HG02884 (cell line): Measurements from ENCODE around the gene FARP1.

Experiments
- ATAC-seq: cut with Tn5 transposase; IDR thresholded peaks from one replicate; pipeline ENCODE4 v1.9.1; 2021; ENCODE audit warnings: mild to moderate bottlenecking, moderate library complexity; ENCODE audit not compliant: unreplicated experiment

The FARP1 gene

GRCh38 chr13:98325724-98326123, 182.8 kb downstream of the FARP1 start:
- no peak for ATAC-seq

- ATAC-seq, result no peak
Measured at GRCh38 chr13:98326291-98326690, 183.4 kb downstream of the FARP1 start.

DNA sequence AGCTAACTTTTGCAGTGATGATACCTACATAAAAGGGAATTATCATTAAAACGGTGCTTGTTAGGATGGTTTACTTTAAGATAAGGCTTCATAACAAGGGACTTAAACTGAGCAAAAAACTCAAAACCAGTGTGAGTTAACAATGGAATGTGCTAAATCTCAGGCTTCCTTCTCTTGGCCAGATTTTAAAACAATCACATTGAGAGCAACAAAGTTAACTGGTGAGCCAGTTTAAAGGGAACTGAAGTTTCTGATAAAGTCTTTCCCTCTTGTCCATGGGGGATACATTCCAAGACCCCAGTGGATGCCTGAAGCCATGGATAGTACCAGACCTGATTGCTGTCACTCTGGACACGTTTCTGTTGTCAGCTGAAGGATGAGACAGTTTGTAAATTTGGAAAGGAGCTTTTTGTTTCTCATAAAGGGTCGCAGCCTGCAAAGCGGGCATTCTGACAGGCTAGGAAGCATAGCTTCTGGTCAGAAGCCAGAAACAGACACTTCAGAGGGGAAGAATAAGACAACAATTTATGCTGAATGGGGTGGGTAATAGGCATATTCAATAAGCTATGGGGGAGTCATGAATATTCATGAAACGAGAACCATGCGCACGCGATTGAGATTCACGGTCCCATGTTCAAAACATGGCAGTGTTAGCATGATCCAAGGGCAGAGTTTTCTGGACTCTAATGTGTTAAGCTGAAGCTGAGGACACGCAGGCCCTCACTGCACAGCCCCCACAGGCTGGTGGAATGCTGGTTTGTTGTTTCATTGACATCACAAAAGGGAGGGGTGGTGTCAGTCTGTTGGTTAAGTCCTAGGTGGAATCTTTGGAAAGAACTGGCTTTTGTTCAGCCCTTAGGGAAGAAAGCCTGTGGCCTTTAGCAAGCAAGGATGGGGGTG, 184.7 kb downstream of the FARP1 start:
- no peak for ATAC-seq

DNA sequence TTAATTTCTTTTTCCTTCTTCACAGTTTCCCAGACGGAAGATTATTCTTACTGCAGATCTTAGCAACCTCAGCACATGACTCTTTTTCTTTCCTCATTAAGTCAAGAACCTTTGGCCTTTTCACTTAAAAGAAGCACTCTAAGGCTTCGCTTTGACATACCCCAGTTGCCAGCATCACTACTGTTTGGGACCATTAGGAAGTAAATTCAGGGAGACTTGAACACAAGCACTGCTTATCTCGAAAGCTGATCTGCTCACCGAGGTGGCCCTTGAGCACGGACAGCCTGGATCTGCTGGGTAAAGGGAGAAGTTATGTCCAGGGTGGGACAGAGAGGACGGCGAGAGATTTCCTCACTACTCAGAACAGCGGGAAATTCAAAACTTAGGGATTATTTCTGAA, 185.6 kb downstream of the FARP1 start:
- no peak for ATAC-seq

GRCh38 chr13:98332222-98332621, 189.3 kb downstream of the FARP1 start:
- no peak for ATAC-seq

- no peak for ATAC-seq
Measured at GRCh38 chr13:98332691-98333090, 189.8 kb downstream of the FARP1 start.

GRCh38 chr13:98333486-98333885, 190.6 kb downstream of the FARP1 start:
- ATAC-seq, result no peak

DNA sequence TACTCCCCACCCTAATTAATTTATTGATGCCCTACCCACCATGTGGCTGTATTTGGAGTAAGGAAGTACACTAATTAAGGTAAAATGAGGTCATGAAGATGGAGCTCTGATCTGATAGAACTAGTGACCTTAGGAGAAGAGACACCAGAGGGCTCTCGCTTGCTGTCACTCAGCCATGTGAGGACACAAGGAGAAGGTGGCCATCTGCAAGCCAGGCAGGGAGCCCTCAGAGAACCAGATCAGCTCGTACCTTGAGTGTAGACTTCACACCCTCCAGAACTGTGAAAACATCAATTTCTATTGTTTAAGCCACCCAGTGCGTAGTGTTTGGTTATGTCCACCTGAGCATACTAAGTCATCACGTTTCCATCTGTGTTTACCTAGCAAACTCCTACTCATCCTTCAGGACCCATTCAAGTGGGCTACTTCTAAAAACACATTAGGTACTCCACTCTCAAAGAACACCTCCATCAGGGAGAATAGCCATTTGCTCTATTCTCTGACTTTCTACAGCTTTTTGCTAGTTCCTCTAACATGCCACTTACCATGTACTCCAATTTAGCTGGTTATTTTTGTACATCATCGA, 191.8 kb downstream of the FARP1 start:
- no peak for ATAC-seq

DNA sequence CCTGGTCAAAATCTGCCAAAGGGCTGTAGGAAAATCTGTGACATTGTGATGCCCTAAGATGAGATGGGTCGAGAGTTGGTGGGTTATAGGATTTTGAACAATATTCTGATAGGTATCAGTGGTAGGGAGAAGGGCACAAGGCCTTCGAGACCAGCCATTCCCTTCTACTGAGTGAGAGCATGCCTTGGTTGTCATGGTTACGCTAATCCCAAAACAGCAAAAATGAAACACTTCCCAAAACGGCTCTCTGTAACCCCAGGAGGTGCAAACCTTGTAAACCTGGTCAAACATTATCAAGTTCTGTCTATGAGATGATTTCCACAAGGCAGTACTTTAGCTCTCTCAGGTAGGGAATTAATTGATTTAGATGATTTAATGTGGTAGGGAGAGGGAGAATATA, 192.8 kb downstream of the FARP1 start:
- ATAC-seq, result no peak

DNA sequence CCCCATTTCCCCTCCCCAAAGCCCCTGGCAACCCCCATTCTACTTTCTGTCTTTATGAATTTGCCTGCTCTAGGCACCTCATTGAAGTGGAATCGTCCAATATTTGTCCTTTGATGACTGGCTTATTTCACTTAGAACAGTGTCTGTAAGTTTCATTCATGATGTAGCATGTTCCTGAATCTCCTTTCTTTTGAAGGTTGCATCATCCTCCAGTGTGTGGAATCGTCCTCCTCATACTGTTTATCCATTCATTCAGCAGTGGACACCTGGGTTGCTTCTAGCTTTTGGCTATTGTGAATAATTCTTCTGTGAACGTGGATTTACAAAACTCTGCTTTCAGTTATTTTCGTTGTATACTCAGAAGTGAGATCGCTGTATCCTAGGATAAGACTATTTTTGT, 195.4 kb downstream of the FARP1 start:
- no peak for ATAC-seq

DNA sequence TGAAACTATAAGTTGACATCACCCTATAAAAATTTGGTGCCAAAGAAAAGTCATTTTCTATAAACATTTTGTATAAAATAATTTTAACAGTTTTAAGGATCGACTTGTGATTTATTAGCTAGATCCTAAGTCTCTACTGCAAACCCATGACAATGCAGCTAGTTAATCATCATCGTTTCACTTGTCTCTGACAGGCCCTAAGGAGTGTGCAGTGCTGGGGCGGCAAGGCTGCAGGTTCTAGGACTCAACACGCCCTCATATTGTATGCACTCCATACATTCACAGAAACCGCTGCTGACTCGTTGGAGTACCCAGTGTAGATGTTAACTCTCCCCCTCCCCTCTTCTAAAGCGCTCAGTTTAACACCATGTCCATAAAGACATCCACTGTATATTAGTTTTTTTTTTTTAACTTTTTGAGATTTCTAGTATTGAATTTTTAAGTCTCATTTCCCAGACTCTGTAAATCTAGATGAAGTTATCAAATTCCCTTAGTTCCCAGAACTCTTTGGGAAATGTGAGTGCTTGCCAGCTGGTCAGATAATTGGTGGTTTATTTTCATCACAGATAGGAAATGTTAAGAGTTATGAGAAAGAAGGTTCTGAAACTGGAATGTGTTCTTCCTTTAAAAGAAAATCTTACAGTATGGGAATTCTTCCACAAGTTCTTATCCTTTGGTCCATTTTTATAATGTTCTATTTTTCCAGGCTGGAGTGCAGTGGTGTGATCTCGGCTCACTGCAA, 197.0 kb downstream of the FARP1 start:
- no peak for ATAC-seq

- no peak for ATAC-seq
Measured at GRCh38 chr13:98342953-98343352, 200.1 kb downstream of the FARP1 start.

DNA sequence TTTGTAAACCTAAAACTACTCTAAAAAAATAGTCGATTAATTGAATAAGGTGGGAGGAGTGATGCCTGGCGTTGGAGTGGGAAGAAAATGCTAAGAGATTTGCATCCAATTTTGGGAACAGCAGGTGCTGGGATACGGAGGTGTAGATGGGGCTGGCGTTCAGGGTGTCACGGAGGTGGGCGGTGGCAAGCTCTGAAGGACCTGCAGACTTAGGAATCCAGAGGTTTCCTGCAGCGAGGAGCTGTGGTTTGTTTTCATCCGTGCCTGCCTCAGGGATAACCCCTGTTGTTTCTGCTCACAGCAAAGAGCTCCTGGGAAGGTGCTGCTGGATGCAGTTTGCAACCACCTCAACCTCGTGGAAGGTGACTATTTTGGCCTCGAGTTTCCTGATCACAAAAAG, 200.6 kb downstream of the FARP1 start:
- ATAC-seq, result no peak

DNA sequence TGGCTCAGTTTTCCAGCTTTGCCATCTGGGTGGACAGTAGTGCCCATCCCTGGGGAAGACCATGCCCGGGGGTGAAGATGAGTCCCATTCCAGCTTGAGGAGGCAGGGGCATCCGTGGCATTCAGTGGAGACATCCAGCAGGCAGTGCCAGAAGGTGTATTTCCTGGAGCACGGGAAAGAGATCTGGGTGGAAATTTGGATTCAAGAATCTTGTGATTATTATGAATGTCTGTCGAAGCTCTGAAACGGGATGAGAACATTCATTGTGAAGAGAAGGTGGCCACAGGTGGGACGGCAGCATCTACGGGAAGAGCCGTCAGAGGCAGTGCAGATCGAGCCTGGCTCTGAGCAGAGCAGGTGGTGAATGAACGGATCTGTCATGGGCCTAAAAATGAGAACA, 201.5 kb downstream of the FARP1 start:
- ATAC-seq, result no peak

GRCh38 chr13:98345107-98345935, 202.4 kb downstream of the FARP1 start:
- no peak for ATAC-seq

GRCh38 chr13:98346904-98347636, 204.2 kb downstream of the FARP1 start:
- no peak for ATAC-seq

DNA sequence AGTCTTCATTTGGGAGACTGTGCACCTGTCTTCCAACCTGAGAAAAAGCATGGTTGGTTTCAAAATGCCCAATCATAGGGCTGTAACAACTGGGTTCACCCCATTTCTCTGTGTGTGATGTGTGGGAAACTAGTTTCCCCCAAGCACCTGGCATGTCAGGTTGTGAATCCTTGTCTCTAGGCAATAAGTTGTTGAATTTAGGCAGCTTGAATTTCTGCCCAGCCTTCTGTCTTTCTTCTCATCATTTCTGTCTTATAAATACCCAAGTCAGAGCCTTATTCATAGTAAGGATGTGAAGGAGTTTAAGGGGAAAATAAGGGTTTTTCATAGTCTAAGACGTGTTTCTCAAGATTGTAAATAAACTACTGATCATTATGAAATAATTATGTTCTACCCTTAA, 204.9 kb downstream of the FARP1 start:
- no peak for ATAC-seq

DNA sequence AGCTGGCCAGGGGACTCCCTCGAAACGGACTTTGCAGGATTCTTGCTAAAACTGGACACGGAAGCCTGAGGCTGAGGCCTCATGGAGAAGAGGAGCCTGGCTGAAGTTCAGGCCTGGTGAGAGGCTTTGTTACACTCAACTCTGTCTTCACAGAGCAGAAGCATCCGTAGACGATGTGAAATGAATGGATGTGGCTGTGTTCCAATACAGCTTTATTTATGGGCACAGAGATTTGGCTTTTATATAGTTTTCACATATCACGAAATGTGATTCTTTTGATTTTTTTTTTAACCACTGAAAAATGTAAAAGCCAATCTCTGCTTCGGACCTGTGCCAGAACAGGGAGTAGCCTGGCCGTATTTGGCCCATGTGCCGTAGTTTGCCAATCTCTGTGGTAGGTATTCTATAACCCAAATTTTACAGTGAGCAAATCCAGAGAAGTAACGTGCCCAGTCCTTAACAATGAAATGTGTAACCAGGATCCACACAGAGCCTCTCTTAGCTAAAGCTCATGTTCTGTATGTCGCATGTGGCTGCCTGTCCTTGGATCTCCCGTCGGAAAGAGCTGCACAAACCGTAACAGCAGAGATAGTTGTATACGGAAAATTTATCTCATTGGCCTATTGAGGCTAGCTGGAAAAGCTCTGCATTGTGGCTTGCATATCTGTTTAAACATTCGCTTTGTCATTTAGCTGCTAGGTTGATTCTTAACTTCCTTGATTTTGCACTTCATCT, 205.7 kb downstream of the FARP1 start:
- ATAC-seq, result no peak

GRCh38 chr13:98349731-98350305, 206.9 kb downstream of the FARP1 start:
- ATAC-seq, result no peak
